Cardiac fibroblast (primary cell): ENCODE results near the gene ABRACL.
"Not testable (repeated sequence)": the region's sequence is repeated elsewhere in the genome, so short reads cannot be mapped to it uniquely, and the experiment has no call there.

Experiments used
- DNase-seq, 2 donors: peaks; one replicate each; pipeline versions ENCODE4 v3.0.0 to v3.0.0-alpha.2; 2010; ENCODE audit warnings: low read depth in 2 of 2
- H3K4me3 ChIP-seq, 2 donors: replicated peaks in 1 of 2; 1 replicate in 1 of 2; 2 replicates in 1 of 2; pipeline ENCODE4 v1.5.1; 2011; ENCODE audit warnings: low read depth in 2 of 2, low read length in 2 of 2, mild to moderate bottlenecking in 2 of 2, moderate library complexity in 1 of 2
- CTCF ChIP-seq: IDR thresholded peaks from one replicate; pipeline ENCODE4 v1.5.1; 2011; ENCODE audit warnings: low read depth, mild to moderate bottlenecking, low read length, inconsistent platforms

The ABRACL gene

GRCh38 chr6:139037490-139037889 lies 8.9 kb downstream of the ABRACL start:
- H3K4me3 ChIP-seq: no peak overlapping the region
- TF ChIP-seq CTCF: no peak
- DNase-seq: peak; percentile 90

GRCh38 chr6:139044250-139044649 lies 15.7 kb downstream of the ABRACL start:
- no peak overlapping the region for H3K4me3 ChIP-seq
- no peak for DNase-seq
- no peak for TF ChIP-seq CTCF

GRCh38 chr6:139047677-139048076 lies 19.1 kb downstream of the ABRACL start:
- no peak for TF ChIP-seq CTCF
- H3K4me3 ChIP-seq: no peak overlapping the region
- DNase-seq: no peak

- H3K4me3 ChIP-seq, DNase-seq: not testable (repeated sequence)
Observed at GRCh38 chr6:139048912-139049311, 20.4 kb downstream of the ABRACL start.

GRCh38 chr6:139050131-139050769 lies 21.7 kb downstream of the ABRACL start:
- not testable (repeated sequence) for H3K4me3 ChIP-seq, DNase-seq

- TF ChIP-seq CTCF: no peak
- no peak overlapping the region for H3K4me3 ChIP-seq
- DNase-seq: peak in 1 of 2 donors; percentile 27
Observed at GRCh38 chr6:139050770-139051313, 22.3 kb downstream of the ABRACL start.

GRCh38 chr6:139051396-139052060 lies 23.0 kb downstream of the ABRACL start:
- TF ChIP-seq CTCF: no peak
- H3K4me3 ChIP-seq: no peak overlapping the region
- DNase-seq: peak in 1 of 2 donors; percentile 40
